Gastroesophageal sphincter (tissue), 4 donors: ENCODE data around the gene NMRAL1. TPM values are rescaled to one million over a fixed set of nuclear protein-coding genes. Genes with fewer than 3 reads are reported as not detected.

Experiments used
- ATAC-seq: fragments of 150-250 bp; one replicate; pipeline ENCODE4 v1.9.1; 2016; ENCODE audit warnings: mild to moderate bottlenecking, moderate library complexity
- H3K27ac ChIP-seq, 4 donors: fragments of 200-600 bp; sonication (generic) in 3 of 4; 1 replicate in 3 of 4; 2 replicates in 1 of 4; pipeline ENCODE4 v1.5.1; 2016 to 2019
- H3K27me3 ChIP-seq: fragments of 200-600 bp; sonication (generic); one replicate; pipeline ENCODE4 v1.5.1; 2019
- H3K36me3 ChIP-seq, 2 donors: fragments of 200-600 bp; sonication (generic); one replicate each; pipeline ENCODE4 v1.5.1; 2019; ENCODE audit warnings: control low read depth in 1 of 2
- H3K4me1 ChIP-seq, 3 donors: fragments of 200-600 bp; sonication (generic); 1 replicate in 2 of 3; 2 replicates in 1 of 3; pipeline ENCODE4 v1.5.1; 2016 to 2019; ENCODE audit warnings: control low read depth in 2 of 3
- H3K4me3 ChIP-seq, 2 donors: fragments of 200-600 bp; sonication (generic); one replicate each; pipeline ENCODE4 v1.5.1; 2019; ENCODE audit warnings: mild to moderate bottlenecking in 1 of 2, moderate library complexity in 1 of 2
- H3K9me3 ChIP-seq, 3 donors: fragments of 200-600 bp; sonication (generic); one replicate each; pipeline ENCODE4 v1.5.1; 2017 to 2019; ENCODE audit warnings: control low read depth in 2 of 3
- CTCF ChIP-seq, 4 experiments: fragments of 200-600 bp in 2 of 4; fragments of 450-650 bp in 2 of 4; sonication (generic) in 1 of 4; IDR thresholded peaks; one replicate each; pipeline ENCODE4 v1.5.1; 2017 to 2019; ENCODE audit warnings: antibody characterized with exemption in 4 of 4, mild to moderate bottlenecking in 2 of 4, moderate library complexity in 2 of 4
- EP300 ChIP-seq: sonication (generic); formaldehyde crosslinking; IDR thresholded peaks from one replicate; pipeline ENCODE4 v1.6.1; 2017; ENCODE audit warnings: antibody characterized with exemption, mild to moderate bottlenecking
- POLR2A ChIP-seq, 2 donors: fragments of 450-650 bp; IDR thresholded peaks; one replicate each; pipeline ENCODE4 v1.6.1; 2017; ENCODE audit warnings: antibody characterized with exemption in 2 of 2, mild to moderate bottlenecking in 2 of 2, moderate library complexity in 1 of 2
- POLR2AphosphoS5 ChIP-seq: sonication (generic); formaldehyde crosslinking; IDR thresholded peaks from one replicate; pipeline ENCODE4 v1.6.1; 2017; ENCODE audit warnings: antibody characterized with exemption
- WGBS, 2 donors: methylation state at CpG; one replicate each; pipeline ENCODE4 v1.1.5; 2018; ENCODE audit warnings: low coverage in 1 of 2; 5-methylcytosine and 5-hydroxymethylcytosine counted together
- total RNA-seq, 4 donors: library from RNA; depleted of rRNA; stranded (reverse); fragments of >200 nt; gene quantifications; one replicate each; pipeline ENCODE4 v1.1.0, GENCODE V29; 2016

NMRAL1 gene
- total RNA-seq, 4 donors from 2014 or later: 32.9 to 49.7 (median 39.3) TPM

- ATAC-seq: peak; percentile 48
- no peak for TF ChIP-seq CTCF (IDR thresholded peaks at IDR 0.05)
- TF ChIP-seq EP300: no peak
- no peak for TF ChIP-seq POLR2AphosphoS5
- TF ChIP-seq POLR2A (IDR thresholded peaks at IDR 0.05): no peak
- Histone ChIP-seq H3K36me3 (peaks cover 0 to 49% of the 10 kb centered on the region in 2 donors), H3K27ac (peak overlapping the region in 3 of 4 donors; percentile 55 to 62 (median 56)), H3K27me3 (no peaks in the 10 kb centered on the region), H3K4me3 (no peak overlapping the region), H3K9me3 (no peaks in the 10 kb centered on the region), H3K4me1 (peaks cover 0 to 23% (median 0%) of the 10 kb centered on the region in 3 donors)
- 80 to 89% methylated on average over 1 to 3 of the region's 3 CpGs for WGBS, 2 donors
These were observed 11.9 kb upstream of the NMRAL1 start for GRCh38 chr16:4486126-4486893.

- H3K9me3 ChIP-seq: no peaks in the 10 kb centered on the region
- no peaks in the 10 kb centered on the region for H3K27me3 ChIP-seq
- H3K4me1 ChIP-seq: peaks cover 0 to 27% (median 8%) of the 10 kb centered on the region in 3 donors
- no peak overlapping the region for H3K27ac ChIP-seq
- TF ChIP-seq EP300 (no peak), POLR2A (IDR thresholded peaks at IDR 0.05) (no peak), POLR2AphosphoS5 (no peak), CTCF (IDR thresholded peaks at IDR 0.05) (no peak)
- no peak for ATAC-seq
- H3K36me3 ChIP-seq: peaks cover 0 to 33% of the 10 kb centered on the region in 2 donors
- WGBS, 2 donors: 81 to 93% methylated on average over 1 of the region's 1 CpG
- no peak overlapping the region for H3K4me3 ChIP-seq
These were observed 7.5 kb upstream of the NMRAL1 start for GRCh38 chr16:4481963-4482362.

GRCh38 chr16:4481526-4481925 lies 7.1 kb upstream of the NMRAL1 start:
- ATAC-seq: no peak
- 67% methylated on average over 2 of the region's 2 CpGs; no CpG with 5 or more reads in 1 of the 2 donors for WGBS, 2 donors

GRCh38 chr16:4477966-4478365 lies 3.5 kb upstream of the NMRAL1 start:
- Histone ChIP-seq H3K27ac (no peak overlapping the region), H3K4me3 (no peak overlapping the region)

More at GRCh38 chr16:4481526-4481925, 7.1 kb upstream of the NMRAL1 start:
- Histone ChIP-seq H3K27me3 (no peaks in the 10 kb centered on the region), H3K9me3 (no peaks in the 10 kb centered on the region), H3K4me1 (peaks cover 0 to 27% (median 9%) of the 10 kb centered on the region in 3 donors), H3K4me3 (no peak overlapping the region), H3K27ac (no peak overlapping the region), H3K36me3 (peaks cover 0 to 29% of the 10 kb centered on the region in 2 donors)
- no peak for TF ChIP-seq CTCF (IDR thresholded peaks at IDR 0.05)
- no peak for TF ChIP-seq POLR2A (IDR thresholded peaks at IDR 0.05)
- TF ChIP-seq POLR2AphosphoS5: no peak
- no peak for TF ChIP-seq EP300

More at GRCh38 chr16:4477966-4478365, 3.5 kb upstream of the NMRAL1 start:
- Histone ChIP-seq H3K36me3 (no peaks in the 10 kb centered on the region), H3K4me1 (peaks cover 0 to 53% (median 12%) of the 10 kb centered on the region in 3 donors), H3K9me3 (no peaks in the 10 kb centered on the region), H3K27me3 (no peaks in the 10 kb centered on the region)
- 54 to 83% methylated on average over 1 to 2 of the region's 2 CpGs for WGBS, 2 donors
- TF ChIP-seq CTCF (IDR thresholded peaks at IDR 0.05) (no peak), POLR2A (IDR thresholded peaks at IDR 0.05) (no peak), POLR2AphosphoS5 (no peak), EP300 (no peak)
- ATAC-seq: no peak
